Ovary (tissue), 9 donors: Measurements from ENCODE around the gene RPL10A. TPM values are rescaled to one million over a fixed set of nuclear protein-coding genes. Genes with fewer than 3 reads are reported as not detected.
"Not testable (repeated sequence)": the region's sequence is repeated elsewhere in the genome, so short reads cannot be mapped to it uniquely, and the experiment has no call there.

Source experiments
- DNase-seq, 5 donors: peaks; one replicate each; pipeline ENCODE4 v3.0.0-alpha.2; 2019 to 2020
- H3K27ac ChIP-seq, 2 donors: fragments of 200-600 bp; one replicate each; pipeline versions ENCODE4 v1.5.1 to v1.8.0; 2019 to 2022
- H3K27me3 ChIP-seq: fragments of 200-600 bp; one replicate; pipeline ENCODE4 v1.8.0; 2022
- H3K36me3 ChIP-seq: fragments of 200-600 bp; sonication (generic); one replicate; pipeline ENCODE4 v1.5.1; 2019
- H3K4me1 ChIP-seq: one replicate; pipeline ENCODE4 v1.8.1; 2013; ENCODE audit warnings: mild to moderate bottlenecking, moderate library complexity; ENCODE audit not compliant: insufficient read depth
- H3K4me3 ChIP-seq: fragments of 200-600 bp; sonication (generic); one replicate; pipeline ENCODE4 v1.5.1; 2017
- H3K9me3 ChIP-seq, 2 donors: fragments of 200-600 bp in 1 of 2; sonication (generic) in 1 of 2; one replicate each; pipeline versions ENCODE4 v1.5.1 to v1.8.1; 2013 to 2019; ENCODE audit warnings: mild to moderate bottlenecking in 1 of 2, moderate library complexity in 1 of 2
- CTCF ChIP-seq, 3 donors: fragments of 450-650 bp in 2 of 3; fragments of 200-600 bp in 1 of 3; IDR thresholded peaks; one replicate each; pipeline versions ENCODE4 v1.5.1 to v1.8.0; 2016 to 2022; ENCODE audit warnings: antibody characterized with exemption in 3 of 3, mild to moderate bottlenecking in 1 of 3
- EP300 ChIP-seq: sonication (generic); formaldehyde crosslinking; IDR thresholded peaks from one replicate; pipeline ENCODE4 v1.6.1; 2017; ENCODE audit warnings: antibody characterized with exemption
- POLR2A ChIP-seq: fragments of 450-650 bp; IDR thresholded peaks from one replicate; pipeline ENCODE4 v1.6.1; 2017; ENCODE audit warnings: antibody characterized with exemption, mild to moderate bottlenecking, moderate library complexity
- whole genome bisulfite sequencing, 3 donors: extraction: QIAGEN DNeasy Blood & Tissue Kit in 1 of 3; methylation state at CpG; one replicate each; pipeline versions ENCODE4 v1.1.5 to v1.1.7; 2013 to 2017; 5-methylcytosine and 5-hydroxymethylcytosine counted together
- intact Hi-C, 4 donors: fragments of 100-400 bp; cut with DNase I; formaldehyde crosslinking; loops; one replicate each; pipeline versions ENCODE4 v1.11.0 to v1.15.1; 2022 to 2023
- polyA plus RNA-seq, 2 donors: library from polyadenylated mRNA; stranded (reverse); fragments of 200-250 nt in 1 of 2; fragments of 350-450 nt in 1 of 2; fragmentation: Illumina TruSeq in 1 of 2; extraction: RNeasy Lipid Tissue Mini Kit (QIAGEN cat#74804) in 1 of 2; gene quantifications; one replicate each; pipeline ENCODE4 v1.2.3, GENCODE V29; 2013 to 2014
- total RNA-seq, 7 donors: library from RNA; depleted of rRNA in 2 of 7; stranded (reverse); fragments of >200 nt in 2 of 7; fragmentation: NEBNext Ultra II Directional in 3 of 7; extraction: Animal tissue kit (Norgen Biotek cat#: 25700) in 3 of 7; gene quantifications; one replicate each; pipeline versions ENCODE4 v1.1.0 to v1.2.4, GENCODE V29; 2016 to 2023
- donor health status: DM: no; HTN: no; CAD: no; lungs with moderate emphysema.
- donor health status: DM: no; HTN: no; CAD: no.
- donor health status: Bipolar disorder and iron deficiency.
- donor health status: DM: yes; HTN: yes; CAD: no.
- donor health status: DM: no; HTN: no; CAD: no.
- donor health status: DM: yes; HTN: yes; CAD: no.

The RPL10A gene
- total and polyA plus RNA-seq, 9 donors: 2,596 to 5,052 (median 3,198) TPM

- no peak for TF ChIP-seq CTCF (IDR thresholded peaks at IDR 0.05)
- no peak for TF ChIP-seq EP300
- TF ChIP-seq POLR2A: no peak
- intact Hi-C loops: loop anchor here in 1 of 4 donors (5.0 kb wide), 1 partner anchor 1394 kb away; no protein-coding TSS in a partner anchor
- Histone ChIP-seq H3K27ac (no peak overlapping the region), H3K4me1 (no peaks in the 10 kb centered on the region), H3K9me3 (no peaks in the 10 kb centered on the region), H3K27me3 (no peaks in the 10 kb centered on the region), H3K36me3 (no peaks in the 10 kb centered on the region), H3K4me3 (no peak overlapping the region)
- WGBS, 3 donors: 87 to 90% (median 87%) methylated on average over 8 of the region's 8 CpGs
- no peak for DNase-seq
These were observed 31.9 kb upstream of the RPL10A start for GRCh38 chr6:35436071-35436857.

DNA sequence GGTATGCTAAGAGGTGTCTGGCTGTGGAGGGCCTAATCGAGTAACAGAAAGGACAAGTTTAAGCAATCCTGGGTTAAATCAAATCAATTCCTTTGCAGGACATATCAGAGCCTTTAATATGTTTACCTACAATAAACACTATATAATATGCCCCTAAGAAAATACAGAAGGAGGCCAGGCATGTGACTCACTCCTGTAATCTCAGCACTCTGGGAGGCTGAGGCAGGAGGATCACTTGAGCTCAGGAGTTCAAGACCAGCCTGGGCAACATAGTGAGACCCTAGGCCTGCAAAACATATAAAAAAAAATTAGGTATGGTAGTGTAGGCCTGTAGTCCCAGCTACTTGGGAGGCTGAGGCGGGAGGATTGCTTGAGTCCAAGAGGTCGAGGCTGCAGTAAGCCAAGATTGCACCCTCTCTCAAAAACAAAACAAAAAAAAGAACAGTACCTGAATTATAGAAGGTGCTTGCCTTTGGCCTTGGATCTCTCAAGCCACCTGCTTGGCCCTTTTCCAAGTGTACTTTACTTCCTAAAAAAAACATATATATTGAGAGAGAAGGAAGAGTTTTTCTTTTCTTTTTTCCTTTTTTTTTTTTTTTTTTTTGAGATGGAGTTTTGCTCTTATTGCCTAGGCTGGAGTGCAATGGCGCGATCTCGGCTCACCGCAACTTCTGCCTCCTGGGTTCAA is 29.7 kb upstream of the RPL10A start:
- H3K27me3 ChIP-seq, H3K27ac ChIP-seq, H3K9me3 ChIP-seq, DNase-seq, H3K4me3 ChIP-seq, H3K36me3 ChIP-seq, H3K4me1 ChIP-seq: not testable (repeated sequence)
- intact Hi-C loops: loop anchor here in 1 of 4 donors (5.0 kb wide), 1 partner anchor 1396 kb away; no protein-coding TSS in a partner anchor
- WGBS, 3 donors: 93 to 94% (median 94%) methylated on average over 7 of the region's 7 CpGs

GRCh38 chr6:35439308-35439707 is 28.9 kb upstream of the RPL10A start:
- H3K27me3 ChIP-seq: no peaks in the 10 kb centered on the region
- H3K27ac ChIP-seq: no peak overlapping the region
- no peak for TF ChIP-seq EP300
- no peak for TF ChIP-seq CTCF (IDR thresholded peaks at IDR 0.05)
- TF ChIP-seq POLR2A: no peak
- 35 to 43% (median 41%) methylated on average over 3 of the region's 3 CpGs for WGBS, 3 donors
- DNase-seq: no peak
- no peaks in the 10 kb centered on the region for H3K36me3 ChIP-seq
- intact Hi-C loops: loop anchor here in 1 of 4 donors (5.0 kb wide), 1 partner anchor 1397 kb away; no protein-coding TSS in a partner anchor
- H3K4me1 ChIP-seq: no peaks in the 10 kb centered on the region
- no peak overlapping the region for H3K4me3 ChIP-seq
- no peaks in the 10 kb centered on the region for H3K9me3 ChIP-seq

DNA sequence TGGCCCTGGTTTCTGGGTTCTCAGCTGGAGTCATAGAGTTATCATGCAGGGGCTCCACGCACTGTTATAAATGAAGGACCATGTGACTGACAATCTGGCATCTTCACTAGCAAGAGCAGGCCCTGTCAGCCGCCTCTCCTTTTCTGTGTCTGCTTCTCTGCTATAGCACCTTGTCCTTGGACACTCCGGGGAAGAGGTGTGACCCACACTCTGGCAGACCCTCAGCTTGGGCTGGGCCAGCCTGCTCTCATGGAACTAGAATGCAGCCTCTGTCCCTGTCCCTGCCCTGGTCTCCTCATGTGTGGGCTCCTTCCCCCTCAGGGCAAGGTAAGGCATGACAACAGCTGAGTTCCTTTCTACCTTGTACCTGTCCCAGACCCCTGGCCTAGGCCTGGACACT is 27.0 kb upstream of the RPL10A start:
- H3K4me3 ChIP-seq: no peak overlapping the region
- H3K27me3 ChIP-seq: no peaks in the 10 kb centered on the region
- WGBS, 3 donors: 72 to 82% (median 75%) methylated on average over 3 of the region's 3 CpGs
- H3K36me3 ChIP-seq: no peaks in the 10 kb centered on the region
- intact Hi-C loops: no loop called here
- TF ChIP-seq EP300 (no peak), CTCF (IDR thresholded peaks at IDR 0.05) (no peak), POLR2A (no peak)
- H3K4me1 ChIP-seq: no peaks in the 10 kb centered on the region
- no peak for DNase-seq
- no peak overlapping the region for H3K27ac ChIP-seq
- no peaks in the 10 kb centered on the region for H3K9me3 ChIP-seq

DNA sequence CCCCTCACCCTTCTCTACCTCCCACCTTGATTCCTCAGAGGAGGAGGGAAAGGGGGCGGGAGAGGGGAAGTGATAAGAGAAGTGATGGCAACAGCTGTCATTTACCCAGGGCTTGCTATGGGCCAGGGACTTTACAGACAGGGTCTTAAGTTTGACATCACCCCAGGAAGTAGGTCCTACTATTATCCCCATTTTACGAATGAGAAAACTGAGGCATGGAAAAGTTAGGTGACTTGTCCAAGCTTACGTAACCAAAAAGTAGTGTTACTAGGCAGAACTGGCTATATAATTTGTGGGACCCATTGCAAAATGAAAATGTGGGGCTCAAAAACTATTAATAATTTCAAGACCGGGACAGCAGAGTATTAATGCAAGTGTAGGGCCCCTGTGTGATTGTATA is 26.6 kb upstream of the RPL10A start:
- WGBS, 3 donors: 89 to 95% (median 93%) methylated on average over 4 of the region's 4 CpGs
- H3K4me3 ChIP-seq: no peak overlapping the region
- no peak for TF ChIP-seq EP300
- TF ChIP-seq CTCF (IDR thresholded peaks at IDR 0.05): no peak
- TF ChIP-seq POLR2A: no peak

More for the DNA sequence above, 26.6 kb upstream of the RPL10A start:
- intact Hi-C loops: no loop called here
- no peak for DNase-seq
- Histone ChIP-seq H3K36me3 (no peaks in the 10 kb centered on the region), H3K9me3 (no peaks in the 10 kb centered on the region), H3K27me3 (no peaks in the 10 kb centered on the region), H3K4me1 (no peaks in the 10 kb centered on the region), H3K27ac (no peak overlapping the region)
